Stimulated activated CD8-positive, alpha-beta memory T cell treated with anti-CD3 and anti-CD28 coated beads, Interleukin-15, amount 100 ng/mL, for 1 hour (primary cell): Measurements from ENCODE around the gene QSOX1.
"Not testable (repeated sequence)": the region's sequence is repeated elsewhere in the genome, so short reads cannot be mapped to it uniquely, and the experiment has no call there.

ENCODE experiments used
- DNase-seq: peaks from one replicate; pipeline ENCODE4 v3.0.0-alpha.2; 2020; ENCODE audit warnings: low read depth

Gene QSOX1

GRCh38 chr1:180192172-180192571, 37.5 kb downstream of the QSOX1 start:
- DNase-seq, result no peak

GRCh38 chr1:180193141-180194047, 38.7 kb downstream of the QSOX1 start:
- DNase-seq, result no peak

GRCh38 chr1:180194048-180194425, 39.4 kb downstream of the QSOX1 start:
- no peak for DNase-seq

GRCh38 chr1:180194546-180195207, 40.0 kb downstream of the QSOX1 start:
- no peak for DNase-seq

- DNase-seq, result no peak
These were observed 40.7 kb downstream of the QSOX1 start for GRCh38 chr1:180195401-180195800.

- no peak for DNase-seq
These were observed 41.2 kb downstream of the QSOX1 start for GRCh38 chr1:180195916-180196315.

- no peak for DNase-seq
These were observed 41.9 kb downstream of the QSOX1 start for GRCh38 chr1:180196436-180197003.

- DNase-seq, result no peak
These were observed 42.6 kb downstream of the QSOX1 start for GRCh38 chr1:180197231-180197630.

GRCh38 chr1:180198196-180198595, 43.5 kb downstream of the QSOX1 start:
- no peak for DNase-seq

GRCh38 chr1:180198611-180199010, 43.9 kb downstream of the QSOX1 start:
- DNase-seq, result no peak

GRCh38 chr1:180199018-180199417, 44.3 kb downstream of the QSOX1 start:
- DNase-seq, result no peak

GRCh38 chr1:180201451-180202200, 47.0 kb downstream of the QSOX1 start:
- DNase-seq, result no peak

GRCh38 chr1:180202588-180202987, 47.9 kb downstream of the QSOX1 start:
- DNase-seq, result not testable (repeated sequence)

- DNase-seq, result no peak
These were observed 49.6 kb downstream of the QSOX1 start for GRCh38 chr1:180204231-180204630.

- DNase-seq, result no peak
These were observed 51.9 kb downstream of the QSOX1 start for GRCh38 chr1:180206581-180206980.

- DNase-seq, result no peak
These were observed 53.6 kb downstream of the QSOX1 start for GRCh38 chr1:180208264-180208663.

GRCh38 chr1:180210008-180210620, 55.4 kb downstream of the QSOX1 start:
- no peak for DNase-seq

GRCh38 chr1:180211156-180211859, 56.6 kb downstream of the QSOX1 start:
- DNase-seq, result no peak

GRCh38 chr1:180211860-180212229, 57.2 kb downstream of the QSOX1 start:
- no peak for DNase-seq

- no peak for DNase-seq
These were observed 58.9 kb downstream of the QSOX1 start for GRCh38 chr1:180213401-180214170.
